Activated T-cell treated with anti-CD3 and anti-CD28 coated beads for 4 hours (primary cell): ENCODE measurements around the gene MAPRE3.

Source experiments
- DNase-seq: peaks from one replicate; pipeline ENCODE4 v3.0.0-alpha.2; 2020

MAPRE3 gene

DNA sequence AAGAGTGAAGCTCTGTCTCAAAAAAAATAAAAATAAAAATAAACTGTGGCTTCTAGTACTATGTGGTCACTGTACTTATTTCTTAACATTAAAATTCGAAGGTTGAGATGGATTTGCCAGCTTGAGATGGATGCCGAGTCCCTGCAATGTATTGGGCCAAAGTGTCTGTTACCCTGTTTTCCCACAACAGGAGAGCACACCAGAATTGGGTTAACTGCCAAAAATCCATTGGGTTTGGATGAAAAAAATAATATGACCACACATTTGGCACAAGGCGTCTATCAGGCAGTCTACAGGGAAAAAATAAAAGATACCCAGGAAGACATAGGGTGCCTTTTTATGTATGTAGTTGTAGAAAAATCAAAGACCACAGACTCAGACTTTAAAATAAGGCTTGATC is 19.2 kb upstream of the MAPRE3 start:
- DNase-seq, result no peak

DNA sequence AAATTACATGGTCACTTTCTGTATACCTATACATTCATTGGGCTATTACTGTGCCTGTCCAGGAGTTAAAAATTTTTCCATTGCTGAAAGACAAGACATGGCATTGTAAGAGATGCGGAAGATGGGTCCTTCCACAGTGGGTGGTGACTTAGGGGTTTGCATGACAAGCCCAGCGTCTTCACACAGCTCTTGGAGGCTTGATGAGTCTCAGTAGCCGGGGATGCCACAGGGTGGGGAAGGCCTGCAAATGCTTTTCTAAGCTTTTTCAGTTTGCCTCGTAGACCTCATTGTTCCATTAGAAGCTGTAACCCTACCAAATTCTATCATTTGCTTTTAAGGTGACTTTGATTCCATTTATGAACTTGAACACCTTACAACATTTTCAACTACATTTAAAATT is 18.1 kb upstream of the MAPRE3 start:
- DNase-seq, result no peak

DNA sequence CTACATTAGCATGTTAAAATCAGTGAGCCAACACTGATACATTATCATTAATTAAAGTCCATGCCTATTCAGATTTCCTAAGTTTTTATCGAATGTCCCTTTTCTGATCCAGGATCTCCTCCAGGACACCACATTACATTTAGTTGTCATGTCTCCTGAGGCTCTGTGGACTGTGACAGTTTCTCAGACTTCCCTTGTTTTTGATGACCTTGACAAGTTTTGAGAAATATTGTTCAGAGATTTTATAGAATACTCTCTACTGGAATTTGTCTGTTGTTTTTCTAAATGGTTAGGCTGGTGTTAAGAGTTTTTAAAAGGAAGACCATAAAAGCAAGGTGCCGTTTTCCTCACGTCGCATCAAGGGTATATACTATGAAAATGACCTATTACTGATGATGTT is 16.3 kb upstream of the MAPRE3 start:
- DNase-seq, result no peak

DNA sequence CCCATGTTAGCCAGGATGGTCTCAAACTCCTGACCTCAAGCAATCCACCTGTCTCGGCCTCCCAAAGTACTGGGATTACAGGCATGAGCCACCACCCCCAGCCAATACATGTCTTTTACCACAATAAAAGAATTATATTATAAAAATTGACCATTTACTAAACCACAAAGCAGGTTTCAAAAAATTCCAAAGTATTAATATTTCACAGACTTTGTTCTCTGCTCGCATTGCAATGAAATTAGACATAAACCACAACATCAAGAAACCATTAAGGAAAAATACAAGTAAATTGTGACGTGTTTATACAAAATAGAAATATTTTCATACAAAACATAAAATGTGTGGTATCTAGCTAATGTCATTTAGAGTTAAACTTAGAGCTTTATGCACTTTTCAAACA is 13.4 kb upstream of the MAPRE3 start:
- DNase-seq, result no peak

DNA sequence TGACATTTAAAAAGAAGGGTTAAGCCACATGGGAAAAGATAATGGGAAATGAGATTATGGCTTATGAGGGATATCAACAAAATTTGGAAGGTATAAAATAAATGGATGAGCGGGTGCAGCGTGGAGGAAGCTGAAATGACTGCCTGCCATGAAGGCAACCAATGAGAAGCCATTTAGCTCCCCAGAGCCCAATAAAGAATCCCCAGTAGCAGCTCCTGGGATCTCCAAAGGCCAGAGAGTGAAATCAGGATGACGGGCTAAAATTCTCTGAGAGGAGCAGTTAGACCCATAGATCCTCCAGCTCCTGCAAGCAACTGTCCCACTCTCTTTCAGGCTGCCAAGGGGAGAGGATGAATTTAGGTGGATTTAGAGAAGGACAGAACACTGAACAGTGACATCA is 12.9 kb upstream of the MAPRE3 start:
- no peak for DNase-seq

DNA sequence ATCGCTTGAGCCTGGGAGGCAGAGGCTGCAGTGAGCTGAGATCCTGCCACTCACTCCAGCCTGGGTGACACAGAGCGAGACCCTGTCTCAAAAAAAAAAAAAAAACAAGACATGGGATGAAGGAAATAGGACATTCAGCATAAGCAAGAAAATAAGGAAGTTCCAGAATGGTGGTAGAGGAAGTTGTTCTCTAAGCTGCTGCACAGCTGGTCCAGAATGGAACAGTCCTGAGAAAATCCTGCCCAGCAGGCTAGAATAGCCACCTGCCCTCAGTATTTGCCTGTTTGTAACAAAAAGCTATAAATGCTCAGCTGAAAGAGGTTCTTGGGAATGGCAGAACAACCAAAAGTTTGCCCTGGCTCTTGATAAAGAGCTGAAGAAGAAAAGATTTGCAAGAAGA is 11.1 kb upstream of the MAPRE3 start:
- DNase-seq, result no peak

DNA sequence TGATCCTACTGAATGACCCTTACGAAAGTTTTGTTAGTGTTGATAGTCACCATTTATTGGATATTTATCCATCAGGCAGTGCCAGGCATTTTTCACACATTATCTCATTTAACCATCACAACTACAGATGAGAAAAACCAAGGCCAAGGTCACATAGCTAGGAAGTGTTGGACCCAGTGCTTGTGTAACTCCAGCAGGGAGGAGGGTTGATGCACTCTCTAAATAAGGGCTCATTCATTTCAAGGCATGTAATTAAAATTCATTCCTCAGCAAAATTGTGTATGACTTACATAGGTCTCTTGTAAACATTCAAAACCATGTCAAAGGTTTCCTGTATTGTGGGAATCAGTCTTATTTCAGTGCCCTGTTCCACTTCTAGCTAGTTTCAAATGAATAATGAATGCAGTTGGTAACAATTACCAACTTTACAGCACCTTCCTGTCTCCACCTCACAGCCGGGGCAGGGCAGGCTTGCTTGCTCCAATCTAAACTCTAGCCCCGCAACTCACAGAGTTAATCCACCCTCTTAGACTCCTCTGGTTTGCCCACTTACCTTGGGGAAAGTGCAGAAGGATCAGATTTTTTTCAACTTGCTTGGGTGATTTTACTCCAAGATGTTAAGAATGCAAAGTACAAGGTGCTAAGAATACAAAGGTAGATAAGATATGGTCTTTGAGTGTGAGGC is 5.8 kb upstream of the MAPRE3 start:
- no peak for DNase-seq

DNA sequence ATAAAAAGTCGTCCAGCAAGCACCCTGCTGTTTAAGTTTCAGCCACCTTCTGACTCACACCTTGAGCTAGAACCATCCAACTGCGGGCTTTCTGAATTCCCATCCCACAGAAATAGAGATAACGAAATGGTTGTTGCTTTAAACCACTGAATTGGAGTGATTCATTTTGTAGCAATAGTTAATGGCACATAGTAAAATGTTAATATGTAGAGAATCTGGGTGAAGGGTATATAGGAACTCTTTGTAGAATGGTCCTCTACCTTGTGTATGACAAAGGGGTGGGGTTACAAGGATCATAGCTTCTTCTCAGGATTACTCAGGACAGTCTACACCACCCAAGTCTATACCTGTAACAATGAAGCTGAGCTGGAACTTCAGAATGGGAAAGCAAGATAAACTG is 2.4 kb upstream of the MAPRE3 start:
- DNase-seq, result no peak

DNA sequence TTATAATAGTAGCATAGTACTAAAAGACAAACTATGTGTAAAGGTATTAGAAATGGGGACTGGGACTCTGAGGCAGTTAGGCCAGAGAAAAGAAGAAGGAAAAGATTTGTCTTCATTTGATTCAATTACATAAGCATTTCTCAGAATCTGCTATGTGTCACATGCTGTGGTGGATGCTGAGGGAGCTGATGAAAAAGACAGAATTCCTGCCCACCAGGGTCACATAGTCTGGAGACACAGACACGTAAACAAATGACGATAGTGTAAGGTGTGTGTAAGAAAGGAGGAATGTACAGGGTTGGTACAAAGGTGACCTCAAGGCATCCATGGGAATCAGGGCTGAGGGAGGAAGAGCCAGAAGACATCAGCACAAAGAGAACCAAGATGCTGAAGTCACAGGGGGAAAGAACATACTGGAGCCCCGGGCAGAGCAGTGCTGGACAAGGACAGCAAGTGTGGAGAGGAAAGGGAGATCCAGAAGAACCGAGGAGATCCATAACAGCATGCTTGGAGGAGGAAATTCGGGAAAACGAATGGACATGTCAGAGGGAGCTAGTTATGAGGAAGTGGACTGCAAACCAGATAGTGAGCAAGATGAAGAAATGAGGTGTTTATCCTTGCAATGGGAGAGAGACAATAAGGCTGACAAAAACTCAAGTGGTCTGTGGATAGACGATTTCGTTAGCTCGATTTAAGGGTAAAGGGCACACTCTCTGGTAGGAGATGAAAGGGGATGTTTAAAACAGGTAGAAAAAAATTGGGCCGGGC is 1.2 kb upstream of the MAPRE3 start:
- no peak for DNase-seq

DNA sequence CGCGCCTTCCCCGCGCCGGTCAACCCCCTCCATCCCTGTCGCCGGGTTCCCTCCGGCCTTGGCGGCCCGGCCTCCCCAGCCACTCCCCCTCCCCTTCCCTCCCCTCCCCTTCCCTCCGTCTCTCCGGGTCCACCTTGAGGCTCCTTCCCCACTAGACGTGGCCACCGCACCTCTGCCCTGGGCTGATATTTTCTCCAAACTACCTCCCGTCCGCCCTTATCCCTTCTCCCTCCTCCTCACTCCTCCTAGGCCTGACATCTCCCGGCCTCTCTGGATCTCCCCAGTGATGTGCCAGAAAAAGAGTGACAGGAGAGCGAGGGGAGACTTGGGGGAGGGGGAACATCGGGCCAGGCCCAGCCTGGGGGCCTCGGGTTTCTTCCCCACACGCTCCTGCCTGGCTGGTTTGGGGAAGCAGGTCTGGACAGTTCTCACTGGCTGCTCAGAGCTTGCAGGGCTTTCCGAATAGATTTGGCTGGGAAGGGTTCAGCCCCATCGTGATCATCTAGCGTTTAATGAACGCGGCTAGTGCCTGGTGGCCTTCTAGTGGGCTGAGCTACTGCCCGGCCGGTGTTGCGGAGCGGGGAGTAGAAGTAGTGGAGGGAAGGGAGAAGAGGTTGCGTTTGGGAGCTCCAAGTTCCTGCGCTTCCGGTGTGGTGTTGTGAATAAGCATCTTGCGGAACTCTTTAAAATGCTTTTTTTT is 641 bp downstream of the MAPRE3 start:
- DNase-seq, result no peak

DNA sequence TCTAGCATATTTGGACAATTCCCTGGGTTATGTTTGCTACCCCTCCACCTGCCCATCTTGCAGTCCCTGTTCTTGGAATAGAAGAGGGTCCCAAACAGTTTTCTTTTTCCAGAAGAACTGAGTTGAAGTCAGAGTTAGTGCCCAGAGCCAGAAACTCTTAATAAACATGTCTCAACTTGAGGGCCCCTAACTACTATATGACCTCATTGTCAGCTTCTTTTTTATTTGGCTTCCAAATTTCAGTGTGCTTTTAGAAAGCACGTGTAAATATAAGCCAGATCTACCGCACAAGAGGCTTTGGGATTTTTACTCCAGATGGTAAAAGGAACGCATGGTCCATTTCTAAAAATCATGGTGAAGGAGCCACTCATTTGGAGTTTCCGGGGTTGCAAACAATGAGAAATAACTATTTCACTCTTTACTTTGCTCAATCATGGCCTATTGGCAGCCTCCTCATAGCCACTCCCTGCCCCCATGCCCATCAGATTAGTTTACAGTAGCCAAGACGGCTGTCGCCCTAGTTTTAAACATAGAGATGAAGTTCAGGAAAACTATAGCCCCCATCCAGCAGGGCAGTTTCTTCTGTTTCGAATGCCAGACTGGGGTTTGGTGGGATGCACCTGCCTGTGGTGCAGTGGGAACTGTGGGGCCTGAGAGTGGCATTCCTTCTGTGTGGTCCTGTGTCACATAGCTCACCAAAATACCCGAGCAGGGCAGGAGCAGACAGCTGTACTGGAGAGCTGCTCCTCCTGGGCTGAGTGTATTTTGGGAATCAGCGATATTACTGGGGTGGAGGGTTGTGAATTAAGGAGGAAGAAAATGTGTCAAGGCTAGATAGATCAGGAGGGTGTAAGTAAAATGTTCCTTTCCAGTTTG is 1.7 kb downstream of the MAPRE3 start:
- no peak for DNase-seq

DNA sequence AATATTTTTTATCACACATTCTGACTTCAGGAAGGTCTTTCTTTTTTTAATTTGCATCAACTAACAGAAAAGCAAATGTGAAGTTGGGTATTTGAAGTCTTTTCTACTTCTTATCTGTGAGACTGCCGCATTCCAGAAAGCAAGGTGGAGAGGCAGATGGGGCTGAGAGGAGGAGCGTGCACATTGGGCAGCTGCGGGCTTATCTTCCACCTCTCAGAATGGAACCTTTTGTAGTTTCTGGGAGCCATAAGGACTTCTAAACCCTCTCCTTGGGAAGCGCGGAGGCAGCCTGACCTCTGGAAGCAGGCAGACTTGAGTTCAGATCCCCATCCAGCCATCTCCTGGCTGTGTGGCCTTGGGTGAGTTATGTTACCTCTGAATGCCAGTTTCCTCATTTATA is 3.9 kb downstream of the MAPRE3 start:
- DNase-seq, result no peak

DNA sequence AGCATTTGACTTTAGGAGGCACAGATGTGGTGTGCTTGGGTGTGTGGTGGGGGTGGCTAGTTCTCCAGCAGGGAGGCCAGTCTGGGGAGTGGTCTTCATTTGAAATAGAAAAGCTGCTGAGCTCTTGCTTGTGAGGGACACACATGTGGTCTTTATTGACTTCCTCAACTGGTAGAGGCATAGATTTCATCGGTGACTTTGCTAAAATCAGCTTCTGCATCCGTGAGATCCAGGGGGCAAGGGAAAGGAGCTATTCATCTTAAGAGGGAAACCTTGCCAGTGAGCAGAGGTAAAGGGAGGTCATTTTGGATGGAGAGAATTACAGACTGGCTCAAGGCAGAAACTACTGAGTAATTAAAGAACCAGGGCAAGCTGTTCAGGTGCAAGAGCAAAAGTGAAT is 4.7 kb downstream of the MAPRE3 start:
- DNase-seq, result no peak

DNA sequence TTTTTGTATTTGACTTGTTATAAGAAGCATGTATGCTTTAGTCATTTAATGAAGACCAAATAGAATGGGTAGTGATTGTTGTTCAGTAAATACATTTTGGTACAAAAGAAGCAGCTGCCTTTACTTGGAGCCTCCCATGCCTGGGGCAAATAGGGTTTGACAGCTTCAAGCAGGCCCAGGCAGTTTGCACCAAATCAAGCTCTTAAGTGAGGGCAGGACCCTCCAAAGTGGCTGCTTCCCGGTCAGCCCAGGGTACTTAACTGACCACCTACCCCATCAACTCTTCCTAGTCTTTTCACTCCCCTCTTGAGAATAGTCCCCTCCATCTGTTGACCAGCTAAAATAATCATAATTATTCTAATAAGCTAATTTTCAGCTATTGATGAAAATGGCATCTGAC is 5.2 kb downstream of the MAPRE3 start:
- no peak for DNase-seq

DNA sequence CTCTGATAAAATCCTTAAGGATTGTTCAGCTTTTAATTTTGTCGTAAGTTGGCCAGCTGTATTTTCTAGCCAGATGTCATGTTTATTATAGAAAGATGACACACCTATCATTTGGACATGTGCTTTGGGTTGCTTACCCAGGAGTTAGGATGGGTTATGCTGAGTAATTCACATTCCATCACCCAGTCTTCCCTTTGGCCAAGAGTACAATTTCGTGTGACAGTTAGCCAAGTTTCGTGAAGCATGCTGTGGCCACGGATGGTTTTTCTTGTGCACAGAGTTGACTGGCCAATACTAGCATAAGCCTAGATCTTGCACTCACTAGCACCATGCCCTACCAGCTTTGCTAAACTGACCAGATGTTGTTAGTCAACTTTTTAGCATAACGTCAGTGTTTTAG is 5.8 kb downstream of the MAPRE3 start:
- no peak for DNase-seq

DNA sequence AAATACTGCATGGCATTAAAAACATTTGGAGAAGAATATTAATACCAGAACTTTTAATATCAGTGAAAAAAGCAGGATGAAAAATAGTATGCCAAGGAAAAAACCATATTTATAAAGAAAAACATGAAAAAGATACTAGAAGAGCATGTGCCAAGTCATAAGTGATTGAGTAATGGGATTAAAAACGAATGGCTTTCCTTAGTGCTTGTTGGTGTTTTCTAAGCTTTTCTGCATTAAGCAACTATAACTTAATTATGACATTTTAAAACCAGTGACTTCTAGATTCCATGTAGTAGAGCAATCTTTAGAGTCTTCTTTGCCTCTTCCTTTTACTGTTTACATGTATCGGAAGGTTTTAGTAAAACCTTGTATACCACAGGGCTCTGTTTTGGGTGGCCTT is 6.6 kb downstream of the MAPRE3 start:
- no peak for DNase-seq

DNA sequence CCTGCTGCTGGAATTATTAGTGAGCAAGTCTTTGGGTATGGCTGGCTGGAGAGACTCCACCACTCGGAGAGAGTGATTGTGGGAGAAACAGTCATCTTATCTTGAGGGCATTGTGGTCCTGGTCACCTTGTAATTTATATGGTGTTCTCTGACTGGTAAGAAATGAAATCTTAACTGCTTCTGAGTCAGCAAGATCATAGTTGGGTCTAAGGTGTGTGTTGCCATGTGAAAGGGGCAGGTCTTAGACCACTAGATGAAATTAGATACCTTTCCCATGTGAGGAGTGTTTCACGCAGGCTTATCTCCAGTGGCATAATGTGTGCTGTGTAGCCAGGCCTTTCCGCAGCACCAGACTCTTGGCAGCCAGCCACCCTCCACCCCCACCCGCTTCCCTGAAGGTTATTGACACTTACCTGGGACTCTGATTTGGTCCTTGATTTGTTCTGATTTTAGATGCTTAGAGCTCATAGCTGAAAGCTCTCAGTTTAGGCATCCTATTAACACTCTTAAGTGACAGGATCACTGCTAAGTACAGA is 7.7 kb downstream of the MAPRE3 start:
- no peak for DNase-seq

DNA sequence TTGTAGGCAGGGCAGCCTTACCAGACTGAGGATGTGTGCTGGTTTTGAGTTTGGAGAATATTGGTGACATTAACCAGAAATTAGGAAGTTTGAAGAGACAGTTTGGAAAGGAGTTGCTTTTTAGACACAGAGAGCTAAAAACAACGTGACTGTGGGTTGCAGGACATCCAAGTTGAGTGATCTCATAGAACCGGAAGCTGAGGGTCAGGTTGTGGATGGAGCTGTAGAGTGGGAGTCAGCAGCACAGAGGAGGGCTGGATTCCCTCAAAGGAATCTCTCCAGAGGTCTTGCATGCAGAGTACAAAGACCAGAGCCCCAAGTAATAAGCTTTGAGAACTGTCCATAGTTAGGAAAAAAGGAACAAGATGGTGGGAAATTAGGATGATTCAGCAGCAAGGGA is 9.3 kb downstream of the MAPRE3 start:
- no peak for DNase-seq

DNA sequence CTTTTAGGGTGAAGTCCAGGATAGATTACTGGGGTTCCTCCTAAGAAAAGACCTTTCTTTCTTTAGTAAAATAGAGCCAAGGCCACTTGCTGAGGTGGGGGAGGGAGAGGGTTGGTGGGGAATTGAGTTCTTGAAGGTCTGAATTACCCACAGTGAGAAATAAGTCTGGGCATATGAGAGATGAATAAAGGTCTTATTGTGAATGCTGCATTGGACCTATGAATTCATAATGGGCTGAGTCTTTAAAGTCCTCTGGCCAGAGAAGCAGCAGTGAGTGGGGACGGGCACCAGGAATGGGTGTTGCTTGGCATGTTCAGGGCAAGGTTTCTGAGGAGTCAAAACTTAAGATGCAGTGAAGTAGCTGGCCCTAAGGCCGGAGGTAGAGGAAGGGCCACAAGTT is 10.5 kb downstream of the MAPRE3 start:
- DNase-seq, result no peak

DNA sequence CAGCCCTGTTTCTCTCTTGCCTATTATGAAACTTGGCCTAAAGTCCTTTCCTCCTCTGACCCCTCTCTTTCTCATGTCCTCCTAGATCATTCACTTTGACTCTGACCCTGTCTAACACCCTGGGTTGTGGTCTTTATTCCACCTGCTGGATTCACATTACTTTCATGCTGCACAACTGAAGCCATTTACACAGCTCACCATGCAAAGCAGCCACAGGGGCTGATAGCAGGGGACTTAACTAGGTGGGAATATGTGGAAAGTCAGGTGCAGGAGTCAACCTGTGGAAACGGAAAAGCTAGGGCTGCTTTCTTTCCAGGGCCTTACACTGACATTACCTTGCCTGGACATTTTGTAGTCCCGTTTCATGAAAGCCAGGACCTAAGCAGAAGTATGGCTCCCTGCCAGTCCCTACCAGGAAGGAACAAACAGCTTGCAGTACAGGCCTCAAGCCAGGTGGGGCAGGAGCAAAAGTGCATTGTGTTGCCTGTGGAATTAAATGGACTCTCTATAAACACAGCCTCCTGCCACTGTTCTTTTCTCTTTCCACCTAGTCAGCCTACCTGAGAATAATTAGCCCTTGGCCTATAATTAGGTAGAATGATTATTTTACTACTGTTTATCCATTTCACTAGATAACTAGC is 11.8 kb downstream of the MAPRE3 start:
- DNase-seq, result no peak

DNA sequence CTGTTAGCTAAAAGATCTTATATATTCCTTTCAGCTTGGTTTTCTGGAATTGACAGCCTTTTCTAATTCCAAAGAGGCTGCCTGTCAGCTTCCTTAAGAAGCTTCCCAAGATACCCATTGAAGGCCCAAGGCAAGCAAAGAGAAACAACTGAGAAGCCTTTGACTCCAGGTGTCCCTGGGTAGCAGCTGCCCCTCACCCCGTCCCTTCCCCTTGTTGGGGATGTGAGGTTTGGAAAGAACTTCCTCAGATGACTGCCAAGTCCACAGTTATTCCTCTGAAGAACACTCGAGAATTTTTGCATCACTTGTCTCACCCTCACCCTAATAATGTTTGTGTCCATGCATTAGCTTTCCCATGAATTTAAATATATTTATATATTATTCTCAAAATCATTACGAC is 13.3 kb downstream of the MAPRE3 start:
- no peak for DNase-seq

DNA sequence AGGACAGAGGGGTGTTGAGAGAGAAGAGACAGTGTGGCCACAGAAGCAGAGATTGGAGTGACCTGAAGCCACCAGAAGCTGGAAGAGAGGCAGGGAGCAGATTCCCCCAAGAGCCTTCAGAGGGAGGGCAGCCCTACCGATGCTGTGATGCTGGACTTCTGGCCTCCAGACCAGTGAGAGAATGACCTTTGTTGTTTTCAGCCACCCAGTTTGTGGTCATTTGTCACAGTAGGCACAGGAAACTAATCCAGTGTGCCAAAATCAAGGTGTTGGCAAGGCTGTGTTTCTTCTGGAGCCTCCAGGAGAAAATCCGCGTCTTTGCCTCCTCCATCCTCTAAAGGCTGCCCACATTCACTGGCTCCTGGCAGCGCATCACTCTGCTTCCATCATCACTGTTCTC is 15.4 kb downstream of the MAPRE3 start:
- DNase-seq, result no peak

DNA sequence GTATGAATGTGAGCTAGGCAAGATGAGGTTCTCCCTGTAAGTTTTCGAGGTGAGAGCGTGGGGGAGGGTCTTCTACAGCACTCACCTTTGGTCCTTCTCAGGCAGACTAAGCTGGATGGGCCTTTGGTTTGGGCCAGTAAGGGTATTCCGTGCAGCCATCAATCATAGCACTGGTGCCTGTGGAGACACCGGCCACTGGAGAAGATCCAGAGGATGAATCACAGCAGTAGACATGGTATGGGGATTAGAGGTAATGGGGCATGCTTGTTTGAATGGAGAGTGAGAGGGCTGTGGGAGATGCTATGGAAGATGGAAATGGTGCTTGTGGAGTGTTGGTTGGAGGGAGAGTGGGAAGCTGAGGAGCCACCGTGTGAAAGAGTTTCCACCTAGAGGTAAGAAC is 16.1 kb downstream of the MAPRE3 start:
- DNase-seq, result no peak
